Measurements from ENCODE around the gene FRRS1. TPM values are rescaled to one million over a fixed set of nuclear protein-coding genes. Genes with fewer than 3 reads are reported as not detected.
A peak's percentile ranks its signal among the peaks of the same experiment; 100 is the strongest.

The FRRS1 gene
- total RNA-seq, 1 donor = 23.2 TPM

- H3K36me3 ChIP-seq (ENCODE audit: insufficient read depth, low read length) = no peaks in the 10 kb centered on the region
- H4K20me1 ChIP-seq (ENCODE audit: insufficient read depth, low read length) = no peaks in the 10 kb centered on the region
- H2AFZ ChIP-seq (ENCODE audit: low read length) = no peak overlapping the region
- no peak overlapping the region for H3K4me3 ChIP-seq (ENCODE audit: insufficient read depth, low read length)
- H3K27ac ChIP-seq (ENCODE audit: low read depth, low read length) = no peak overlapping the region
- no peak for DNase-seq (ENCODE audit: insufficient read length, low spot score, missing footprints)
- H3K4me2 ChIP-seq (ENCODE audit: insufficient read depth, low read length) = no peak overlapping the region
- no peaks in the 10 kb centered on the region for H3K79me2 ChIP-seq (ENCODE audit: insufficient read depth, low read length)
- TF ChIP-seq CTCF (IDR thresholded peaks at IDR 0.05; ENCODE audit: extremely low read depth, low read depth, low read length) = no peak
- peaks cover 14% of the 10 kb centered on the region for H3K4me1 ChIP-seq (ENCODE audit: insufficient read depth, low read length)
- no peaks in the 10 kb centered on the region for H3K9me3 ChIP-seq (ENCODE audit: low read depth, low read length)
- no peaks in the 10 kb centered on the region for H3K27me3 ChIP-seq (ENCODE audit: insufficient read depth, low read length)
Measured at GRCh38 chr1:99670583-99670982, 95.9 kb downstream of the FRRS1 start.

- Histone ChIP-seq H3K9me3 (ENCODE audit: low read depth, low read length) (no peaks in the 10 kb centered on the region), H4K20me1 (ENCODE audit: insufficient read depth, low read length) (no peaks in the 10 kb centered on the region), H3K27ac (ENCODE audit: low read depth, low read length) (no peak overlapping the region), H3K79me2 (ENCODE audit: insufficient read depth, low read length) (no peaks in the 10 kb centered on the region), H3K4me1 (ENCODE audit: insufficient read depth, low read length) (peaks cover 14% of the 10 kb centered on the region), H3K27me3 (ENCODE audit: insufficient read depth, low read length) (no peaks in the 10 kb centered on the region), H3K4me2 (ENCODE audit: insufficient read depth, low read length) (no peak overlapping the region), H3K36me3 (ENCODE audit: insufficient read depth, low read length) (no peaks in the 10 kb centered on the region), H2AFZ (ENCODE audit: low read length) (no peak overlapping the region), H3K4me3 (ENCODE audit: insufficient read depth, low read length) (no peak overlapping the region)
- TF ChIP-seq CTCF (IDR thresholded peaks at IDR 0.05; ENCODE audit: extremely low read depth, low read depth, low read length) = no peak
- DNase-seq (ENCODE audit: insufficient read length, low spot score, missing footprints) = no peak
Measured at GRCh38 chr1:99669821-99670220, 96.6 kb downstream of the FRRS1 start.

GRCh38 chr1:99669376-99669775 lies 97.1 kb downstream of the FRRS1 start:
- no peak overlapping the region for H3K27ac ChIP-seq (ENCODE audit: low read depth, low read length)
- no peak for TF ChIP-seq CTCF (IDR thresholded peaks at IDR 0.05; ENCODE audit: extremely low read depth, low read depth, low read length)
- no peaks in the 10 kb centered on the region for H3K9me3 ChIP-seq (ENCODE audit: low read depth, low read length)
- H3K36me3 ChIP-seq (ENCODE audit: insufficient read depth, low read length) = no peaks in the 10 kb centered on the region
- H3K4me1 ChIP-seq (ENCODE audit: insufficient read depth, low read length) = peaks cover 14% of the 10 kb centered on the region
- peak overlapping the region; percentile 11 for H2AFZ ChIP-seq (ENCODE audit: low read length)
- no peaks in the 10 kb centered on the region for H3K27me3 ChIP-seq (ENCODE audit: insufficient read depth, low read length)
- H4K20me1 ChIP-seq (ENCODE audit: insufficient read depth, low read length) = no peaks in the 10 kb centered on the region
- no peak overlapping the region for H3K4me3 ChIP-seq (ENCODE audit: insufficient read depth, low read length)
- H3K4me2 ChIP-seq (ENCODE audit: insufficient read depth, low read length) = no peak overlapping the region
- no peaks in the 10 kb centered on the region for H3K79me2 ChIP-seq (ENCODE audit: insufficient read depth, low read length)
- no peak for DNase-seq (ENCODE audit: insufficient read length, low spot score, missing footprints)

- peaks cover 24% of the 10 kb centered on the region for H3K4me1 ChIP-seq (ENCODE audit: insufficient read depth, low read length)
- no peak overlapping the region for H3K4me2 ChIP-seq (ENCODE audit: insufficient read depth, low read length)
- TF ChIP-seq CTCF (IDR thresholded peaks at IDR 0.05; ENCODE audit: extremely low read depth, low read depth, low read length) = no peak
- no peaks in the 10 kb centered on the region for H3K27me3 ChIP-seq (ENCODE audit: insufficient read depth, low read length)
- H3K36me3 ChIP-seq (ENCODE audit: insufficient read depth, low read length) = no peaks in the 10 kb centered on the region
- H2AFZ ChIP-seq (ENCODE audit: low read length) = no peak overlapping the region
- no peaks in the 10 kb centered on the region for H4K20me1 ChIP-seq (ENCODE audit: insufficient read depth, low read length)
- DNase-seq (ENCODE audit: insufficient read length, low spot score, missing footprints) = no peak
- no peak overlapping the region for H3K4me3 ChIP-seq (ENCODE audit: insufficient read depth, low read length)
- no peaks in the 10 kb centered on the region for H3K79me2 ChIP-seq (ENCODE audit: insufficient read depth, low read length)
- H3K9me3 ChIP-seq (ENCODE audit: low read depth, low read length) = no peaks in the 10 kb centered on the region
- no peak overlapping the region for H3K27ac ChIP-seq (ENCODE audit: low read depth, low read length)
Measured at GRCh38 chr1:99665212-99665611, 101.2 kb downstream of the FRRS1 start.
